ENCODE results near the gene TRMT5. TPM values are rescaled to one million over a fixed set of nuclear protein-coding genes. Genes with fewer than 3 reads are reported as not detected.

TRMT5 gene
- total and polyA plus RNA-seq, 10 of the 15 experiments (the other 5 are each of a cell fraction or from before 2014, with no cell fraction given) = 6.6 to 13.1 (median 9.4) TPM

GRCh38 chr14:60989599-60989998 lies 8.7 kb upstream of the TRMT5 start:
- SMC1A ChIA-PET (ENCODE audit: uncharacterized antibody, unreplicated experiment) = interaction anchor here (0.6 to 1.9 kb wide), 3 partner anchors 9 to 225 kb away, joined by 3 to 8 read pairs (median 3); no protein-coding TSS in a partner anchor
- Histone ChIP-seq H4K20me1 (ENCODE audit: control insufficient read depth, insufficient read depth) (no peaks in the 10 kb centered on the region), H3K36me3 (ENCODE audit: control insufficient read depth in 2 of 2, insufficient read depth in 2 of 2, low read length in 1 of 2) (no peaks in the 10 kb centered on the region), H2AFZ (ENCODE audit: control insufficient read depth, low read depth, low read length) (no peak overlapping the region), H3K4me3 (no peak overlapping the region), H3K4me2 (ENCODE audit: control insufficient read depth, insufficient read depth) (no peak overlapping the region), H3K27me3 (replicated peaks in 1 of 2; ENCODE audit: control insufficient read depth in 2 of 2, insufficient read depth in 2 of 2, low read length in 1 of 2) (no peaks in the 10 kb centered on the region), H3K27ac (ENCODE audit: control insufficient read depth, insufficient read depth) (no peak overlapping the region), H3K4me1 (ENCODE audit: control insufficient read depth, insufficient read depth, low read length) (no peaks in the 10 kb centered on the region), H3K9ac (ENCODE audit: control insufficient read depth, insufficient read depth, low read length) (no peak overlapping the region), H3K79me2 (ENCODE audit: control insufficient read depth, insufficient read depth, low read length) (no peaks in the 10 kb centered on the region), H3K9me3 (replicated peaks; ENCODE audit: control insufficient read depth, insufficient read depth, low read length) (no peaks in the 10 kb centered on the region)
- RAD21 ChIA-PET (ENCODE audit: unreplicated experiment) = no interaction called here
- intact Hi-C loops (cut with micrococcal nuclease; ENCODE audit: unreplicated experiment) = no loop called here
- in situ Hi-C loops (cut with MboI) = no loop called here
- CTCF ChIA-PET = no interaction called here
- DNase-seq (ENCODE audit: low read depth, low spot score) (no peak), ATAC-seq (no peak), FAIRE-seq (no peak)
- 94% methylated on average over 2 of the region's 2 CpGs for WGBS (ENCODE audit: insufficient coverage, insufficient replicate concordance, low lambda C conversion rate, missing lambda C conversion rate)
- BruUV-seq (replicated peaks) = no TSS peak
- POLR2A ChIA-PET = no interaction called here
- TF ChIP-seq HDAC6 (IDR thresholded peaks at IDR 0.05; ENCODE audit: unreplicated experiment) (no peak), CBX5 (IDR thresholded peaks at IDR 0.05; ENCODE audit: low read depth) (no peak), ZNF207 (IDR thresholded peaks at IDR 0.05; ENCODE audit: borderline replicate concordance) (no peak), POU2F2 (IDR thresholded peaks at IDR 0.05; ENCODE audit: borderline replicate concordance, low read depth, low read length) (no peak), POLR2AphosphoS5 (IDR thresholded peaks at IDR 0.05; ENCODE audit: low read length) (no peak), ZSCAN29 (IDR thresholded peaks at IDR 0.05) (no peak), ETV6 (conservative IDR thresholded peaks at IDR 0.05 in 1 of 2, IDR thresholded peaks at IDR 0.05 in 1 of 2; ENCODE audit: borderline replicate concordance in 1 of 2, low read depth in 1 of 2) (no peak), CUX1 (IDR thresholded peaks at IDR 0.05; ENCODE audit: insufficient replicate concordance, low read depth, low read length) (no peak), IRF4 (IDR thresholded peaks at IDR 0.05; ENCODE audit: low read depth, low read length) (no peak), ZNF384 (IDR thresholded peaks at IDR 0.05; ENCODE audit: borderline replicate concordance, low read depth, low read length) (no peak), USF1 (IDR thresholded peaks at IDR 0.05; ENCODE audit: borderline replicate concordance, extremely low read length, insufficient read depth, low read depth, low read length) (no peak), SPI1 (IDR thresholded peaks at IDR 0.05; ENCODE audit: borderline replicate concordance, insufficient read depth, low read depth, low read length) (no peak), SREBF1 (IDR thresholded peaks at IDR 0.05; ENCODE audit: low read length) (no peak), USF2 (IDR thresholded peaks at IDR 0.05; ENCODE audit: borderline replicate concordance, low read depth, low read length) (no peak)

Measured in GM12878 (cell line).